ENCODE measurements around the gene RASSF1. TPM values are rescaled to one million over a fixed set of nuclear protein-coding genes. Genes with fewer than 3 reads are reported as not detected.
A peak's percentile ranks its signal among the peaks of the same experiment; 100 is the strongest.

RASSF1 gene
- total and polyA plus RNA-seq, 2 of the 13 experiments (the other 11 are each of a cell fraction or from before 2014, with no cell fraction given) = 10.2 to 27.5 TPM

GRCh38 chr3:50327943-50328691 lies 12.5 kb downstream of the RASSF1 start, which contains the start of gene TUSC2 (continued):
- TF ChIP-seq ZNF597 (CRISPR knock-in tag; IDR thresholded peaks at IDR 0.05) (no peak), POGZ (CRISPR knock-in tag; IDR thresholded peaks at IDR 0.05) (no peak; the same call in 1 of the 2 replicates), MLXIP (CRISPR knock-in tag; IDR thresholded peaks at IDR 0.05; ENCODE audit: borderline replicate concordance) (no peak), ZBTB8A (CRISPR knock-in tag; IDR thresholded peaks at IDR 0.05; ENCODE audit: borderline replicate concordance, low read depth) (no peak), MXI1 (IDR thresholded peaks at IDR 0.05; ENCODE audit: borderline replicate concordance, low read depth, low read length) (peak; percentile 90; the same call in 1 of the 3 replicates), ZNF7 (CRISPR knock-in tag; IDR thresholded peaks at IDR 0.05) (no peak), ATF7 (IDR thresholded peaks at IDR 0.05) (no peak), ATF7 (CRISPR knock-in tag; IDR thresholded peaks at IDR 0.05) (no peak), ZSCAN22 (CRISPR knock-in tag; IDR thresholded peaks at IDR 0.05) (no peak), FOXK2 (IDR thresholded peaks at IDR 0.05) (no peak), BORCS8-MEF2B (CRISPR knock-in tag; IDR thresholded peaks at IDR 0.05) (peak; percentile 33; the same call in 1 of the 2 replicates), HDAC6 (IDR thresholded peaks at IDR 0.05; ENCODE audit: low read depth, low read length) (no peak)
- TF ChIP-seq, protein P1, sequence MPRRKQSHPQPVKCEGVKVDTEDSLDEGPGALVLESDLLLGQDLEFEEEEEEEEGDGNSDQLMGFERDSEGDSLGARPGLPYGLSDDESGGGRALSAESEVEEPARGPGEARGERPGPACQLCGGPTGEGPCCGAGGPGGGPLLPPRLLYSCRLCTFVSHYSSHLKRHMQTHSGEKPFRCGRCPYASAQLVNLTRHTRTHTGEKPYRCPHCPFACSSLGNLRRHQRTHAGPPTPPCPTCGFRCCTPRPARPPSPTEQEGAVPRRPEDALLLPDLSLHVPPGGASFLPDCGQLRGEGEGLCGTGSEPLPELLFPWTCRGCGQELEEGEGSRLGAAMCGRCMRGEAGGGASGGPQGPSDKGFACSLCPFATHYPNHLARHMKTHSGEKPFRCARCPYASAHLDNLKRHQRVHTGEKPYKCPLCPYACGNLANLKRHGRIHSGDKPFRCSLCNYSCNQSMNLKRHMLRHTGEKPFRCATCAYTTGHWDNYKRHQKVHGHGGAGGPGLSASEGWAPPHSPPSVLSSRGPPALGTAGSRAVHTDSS (CRISPR knock-in tag; conservative IDR thresholded peaks at IDR 0.05) = 0 out of 2 replicates have a peak, but pooled peaks have one; percentile 35
- TF ChIP-seq, protein P2, sequence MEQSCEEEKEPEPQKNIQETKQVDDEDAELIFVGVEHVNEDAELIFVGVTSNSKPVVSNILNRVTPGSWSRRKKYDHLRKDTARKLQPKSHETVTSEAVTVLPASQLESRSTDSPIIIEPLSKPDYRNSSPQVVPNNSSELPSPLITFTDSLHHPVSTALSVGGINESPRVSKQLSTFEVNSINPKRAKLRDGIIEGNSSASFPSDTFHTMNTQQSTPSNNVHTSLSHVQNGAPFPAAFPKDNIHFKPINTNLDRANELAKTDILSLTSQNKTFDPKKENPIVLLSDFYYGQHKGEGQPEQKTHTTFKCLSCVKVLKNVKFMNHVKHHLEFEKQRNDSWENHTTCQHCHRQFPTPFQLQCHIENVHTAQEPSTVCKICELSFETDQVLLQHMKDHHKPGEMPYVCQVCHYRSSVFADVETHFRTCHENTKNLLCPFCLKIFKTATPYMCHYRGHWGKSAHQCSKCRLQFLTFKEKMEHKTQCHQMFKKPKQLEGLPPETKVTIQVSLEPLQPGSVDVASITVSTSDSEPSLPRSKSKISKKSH (CRISPR knock-in tag; IDR thresholded peaks at IDR 0.05; ENCODE audit: borderline replicate concordance) = peak; percentile 71; the same call in 1 of the 2 replicates
- TF ChIP-seq, protein P3, sequence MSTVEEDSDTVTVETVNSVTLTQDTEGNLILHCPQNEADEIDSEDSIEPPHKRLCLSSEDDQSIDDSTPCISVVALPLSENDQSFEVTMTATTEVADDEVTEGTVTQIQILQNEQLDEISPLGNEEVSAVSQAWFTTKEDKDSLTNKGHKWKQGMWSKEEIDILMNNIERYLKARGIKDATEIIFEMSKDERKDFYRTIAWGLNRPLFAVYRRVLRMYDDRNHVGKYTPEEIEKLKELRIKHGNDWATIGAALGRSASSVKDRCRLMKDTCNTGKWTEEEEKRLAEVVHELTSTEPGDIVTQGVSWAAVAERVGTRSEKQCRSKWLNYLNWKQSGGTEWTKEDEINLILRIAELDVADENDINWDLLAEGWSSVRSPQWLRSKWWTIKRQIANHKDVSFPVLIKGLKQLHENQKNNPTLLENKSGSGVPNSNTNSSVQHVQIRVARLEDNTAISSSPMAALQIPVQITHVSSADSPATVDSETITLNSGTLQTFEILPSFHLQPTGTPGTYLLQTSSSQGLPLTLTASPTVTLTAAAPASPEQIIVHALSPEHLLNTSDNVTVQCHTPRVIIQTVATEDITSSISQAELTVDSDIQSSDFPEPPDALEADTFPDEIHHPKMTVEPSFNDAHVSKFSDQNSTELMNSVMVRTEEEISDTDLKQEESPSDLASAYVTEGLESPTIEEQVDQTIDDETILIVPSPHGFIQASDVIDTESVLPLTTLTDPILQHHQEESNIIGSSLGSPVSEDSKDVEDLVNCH (CRISPR knock-in tag; IDR thresholded peaks at IDR 0.05) = no peak
